ENCODE data around the gene PRCD. TPM values are rescaled to one million over a fixed set of nuclear protein-coding genes. Genes with fewer than 3 reads are reported as not detected.

PRCD gene
- polyA plus RNA-seq, 1 of the 3 experiments (the other 2 are of a cell fraction): 2.2 TPM

- no peak for TF ChIP-seq RFX5 (IDR thresholded peaks at IDR 0.05; ENCODE audit: low read length)
- TF ChIP-seq, protein P1, sequence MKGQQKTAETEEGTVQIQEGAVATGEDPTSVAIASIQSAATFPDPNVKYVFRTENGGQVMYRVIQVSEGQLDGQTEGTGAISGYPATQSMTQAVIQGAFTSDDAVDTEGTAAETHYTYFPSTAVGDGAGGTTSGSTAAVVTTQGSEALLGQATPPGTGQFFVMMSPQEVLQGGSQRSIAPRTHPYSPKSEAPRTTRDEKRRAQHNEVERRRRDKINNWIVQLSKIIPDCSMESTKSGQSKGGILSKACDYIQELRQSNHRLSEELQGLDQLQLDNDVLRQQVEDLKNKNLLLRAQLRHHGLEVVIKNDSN (IDR thresholded peaks at IDR 0.05; ENCODE audit: borderline replicate concordance, low read depth): no peak
- TF ChIP-seq RCOR1 (IDR thresholded peaks at IDR 0.05; ENCODE audit: low read length): no peak
- no peak for TF ChIP-seq PBX3 (IDR thresholded peaks at IDR 0.05)
- TF ChIP-seq FOXJ3 (CRISPR knock-in tag; IDR thresholded peaks at IDR 0.05): no peak
- TF ChIP-seq TCF12 (IDR thresholded peaks at IDR 0.05): no peak
- TF ChIP-seq JUND (IDR thresholded peaks at IDR 0.05): no peak
- TF ChIP-seq, protein P2, sequence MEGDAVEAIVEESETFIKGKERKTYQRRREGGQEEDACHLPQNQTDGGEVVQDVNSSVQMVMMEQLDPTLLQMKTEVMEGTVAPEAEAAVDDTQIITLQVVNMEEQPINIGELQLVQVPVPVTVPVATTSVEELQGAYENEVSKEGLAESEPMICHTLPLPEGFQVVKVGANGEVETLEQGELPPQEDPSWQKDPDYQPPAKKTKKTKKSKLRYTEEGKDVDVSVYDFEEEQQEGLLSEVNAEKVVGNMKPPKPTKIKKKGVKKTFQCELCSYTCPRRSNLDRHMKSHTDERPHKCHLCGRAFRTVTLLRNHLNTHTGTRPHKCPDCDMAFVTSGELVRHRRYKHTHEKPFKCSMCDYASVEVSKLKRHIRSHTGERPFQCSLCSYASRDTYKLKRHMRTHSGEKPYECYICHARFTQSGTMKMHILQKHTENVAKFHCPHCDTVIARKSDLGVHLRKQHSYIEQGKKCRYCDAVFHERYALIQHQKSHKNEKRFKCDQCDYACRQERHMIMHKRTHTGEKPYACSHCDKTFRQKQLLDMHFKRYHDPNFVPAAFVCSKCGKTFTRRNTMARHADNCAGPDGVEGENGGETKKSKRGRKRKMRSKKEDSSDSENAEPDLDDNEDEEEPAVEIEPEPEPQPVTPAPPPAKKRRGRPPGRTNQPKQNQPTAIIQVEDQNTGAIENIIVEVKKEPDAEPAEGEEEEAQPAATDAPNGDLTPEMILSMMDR (IDR thresholded peaks at IDR 0.05): no peak
These were observed 34.3 kb downstream of the PRCD start (continued) for GRCh38 chr17:76574166-76574565.

- H3K9me3 ChIP-seq: no peaks in the 10 kb centered on the region
- CTCF ChIA-PET: interaction anchor here (0.8 to 8.5 kb wide), 8 partner anchors 8 to 293 kb away, joined by 3 to 45 read pairs (median 4); partner anchors contain the start of genes MGAT5B and ST6GALNAC2
- H3K4me3 ChIP-seq (ENCODE audit: low read depth in 2 of 2, low read length in 1 of 2): no peak overlapping the region
- no peak overlapping the region for H3K9ac ChIP-seq
- H3K27me3 ChIP-seq (ENCODE audit: insufficient read depth): no peaks in the 10 kb centered on the region
- POLR2A ChIA-PET: no interaction called here
- no peaks in the 10 kb centered on the region for H4K20me1 ChIP-seq (ENCODE audit: insufficient read depth)
- no peaks in the 10 kb centered on the region for H3F3A ChIP-seq (replicated peaks; ENCODE audit: insufficient read depth)
- no peak overlapping the region for H3K4me2 ChIP-seq
- no peaks in the 10 kb centered on the region for H3K36me3 ChIP-seq (replicated peaks in 1 of 2; ENCODE audit: control insufficient read depth in 1 of 2, insufficient read depth in 2 of 2, low read length in 1 of 2)
- TF ChIP-seq GATA2 (CRISPR knock-in tag; IDR thresholded peaks at IDR 0.05): no peak
- no peak for TF ChIP-seq FOXJ3 (CRISPR knock-in tag; IDR thresholded peaks at IDR 0.05)
- TF ChIP-seq EZH2phosphoT487 (IDR thresholded peaks at IDR 0.05; ENCODE audit: borderline replicate concordance, low read depth): no peak
- TF ChIP-seq POLR2AphosphoS5 (IDR thresholded peaks at IDR 0.05; ENCODE audit: low read depth, low read length): no peak
- TF ChIP-seq TEAD4 (IDR thresholded peaks at IDR 0.05; ENCODE audit: borderline replicate concordance, insufficient read depth): no peak
- no peak for TF ChIP-seq NFIC (IDR thresholded peaks at IDR 0.05; ENCODE audit: borderline replicate concordance)
- TF ChIP-seq RAD21 (IDR thresholded peaks at IDR 0.05; ENCODE audit: low read length): no peak
- no peak for TF ChIP-seq JUND (IDR thresholded peaks at IDR 0.05)
- TF ChIP-seq ELF1 (IDR thresholded peaks at IDR 0.05): no peak
- no peak for TF ChIP-seq TCF12 (IDR thresholded peaks at IDR 0.05)
- no peak for TF ChIP-seq PBX3 (IDR thresholded peaks at IDR 0.05)
- no peak for TF ChIP-seq SMC3 (IDR thresholded peaks at IDR 0.05; ENCODE audit: low read depth, low read length)
- TF ChIP-seq, protein P3, sequence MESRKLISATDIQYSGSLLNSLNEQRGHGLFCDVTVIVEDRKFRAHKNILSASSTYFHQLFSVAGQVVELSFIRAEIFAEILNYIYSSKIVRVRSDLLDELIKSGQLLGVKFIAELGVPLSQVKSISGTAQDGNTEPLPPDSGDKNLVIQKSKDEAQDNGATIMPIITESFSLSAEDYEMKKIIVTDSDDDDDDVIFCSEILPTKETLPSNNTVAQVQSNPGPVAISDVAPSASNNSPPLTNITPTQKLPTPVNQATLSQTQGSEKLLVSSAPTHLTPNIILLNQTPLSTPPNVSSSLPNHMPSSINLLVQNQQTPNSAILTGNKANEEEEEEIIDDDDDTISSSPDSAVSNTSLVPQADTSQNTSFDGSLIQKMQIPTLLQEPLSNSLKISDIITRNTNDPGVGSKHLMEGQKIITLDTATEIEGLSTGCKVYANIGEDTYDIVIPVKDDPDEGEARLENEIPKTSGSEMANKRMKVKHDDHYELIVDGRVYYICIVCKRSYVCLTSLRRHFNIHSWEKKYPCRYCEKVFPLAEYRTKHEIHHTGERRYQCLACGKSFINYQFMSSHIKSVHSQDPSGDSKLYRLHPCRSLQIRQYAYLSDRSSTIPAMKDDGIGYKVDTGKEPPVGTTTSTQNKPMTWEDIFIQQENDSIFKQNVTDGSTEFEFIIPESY (IDR thresholded peaks at IDR 0.05; ENCODE audit: borderline replicate concordance, low read depth): no peak
- TF ChIP-seq MEF2A (IDR thresholded peaks at IDR 0.05; ENCODE audit: borderline replicate concordance, low read depth): no peak
- no peak for TF ChIP-seq MXI1 (IDR thresholded peaks at IDR 0.05; ENCODE audit: low read depth, low read length)
- TF ChIP-seq RFX5 (IDR thresholded peaks at IDR 0.05; ENCODE audit: low read length): no peak
- no peak for TF ChIP-seq SIN3A (IDR thresholded peaks at IDR 0.05; ENCODE audit: borderline replicate concordance, low read depth, low read length)
- TF ChIP-seq, protein P1 (IDR thresholded peaks at IDR 0.05; ENCODE audit: borderline replicate concordance, low read depth): no peak
- no peak for TF ChIP-seq YY1 (IDR thresholded peaks at IDR 0.05; ENCODE audit: low read depth)
- TF ChIP-seq TAF1 (IDR thresholded peaks at IDR 0.05; ENCODE audit: borderline replicate concordance, low read depth, low read length): no peak
- no peaks in the 10 kb centered on the region for H3K79me2 ChIP-seq (ENCODE audit: insufficient read depth)
- H3K4me1 ChIP-seq (ENCODE audit: control insufficient read depth in 1 of 2, insufficient read depth in 2 of 2, low read depth in 1 of 2, low read length in 1 of 2): no peaks in the 10 kb centered on the region
- no peak for DNase-seq
- H3K9me2 ChIP-seq: no peaks in the 10 kb centered on the region
- no peak overlapping the region for H2AFZ ChIP-seq (ENCODE audit: low read depth)
- 73% methylated on average over 5 of the region's 5 CpGs for WGBS (ENCODE audit: low lambda C conversion rate)
- no peak overlapping the region for H3K27ac ChIP-seq (ENCODE audit: low read depth in 2 of 2, low read length in 1 of 2)
These were observed 35.7 kb downstream of the PRCD start for GRCh38 chr17:76575570-76575969.

All from SK-N-SH (cell line).